ENCODE measurements around the gene GLIPR1L2.

The GLIPR1L2 gene

DNA sequence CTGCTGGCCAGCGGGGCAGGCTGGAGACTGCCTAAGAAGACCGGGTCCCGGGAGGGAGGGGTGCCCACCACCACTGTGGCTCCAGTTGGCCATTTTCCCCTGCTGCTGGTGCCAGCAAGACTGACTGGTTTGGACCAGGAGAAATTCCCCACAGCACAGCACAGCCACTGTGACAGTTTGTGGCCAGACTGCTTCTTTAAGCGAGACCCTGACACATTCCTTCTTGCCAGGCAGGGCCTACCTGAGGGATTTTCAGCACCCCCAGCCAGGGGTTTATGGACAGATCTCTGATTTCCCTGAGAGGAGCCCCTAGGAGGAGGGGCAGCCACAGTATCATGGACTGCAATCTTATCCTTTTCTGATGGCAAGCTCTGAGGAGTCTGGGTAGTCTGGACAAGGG lies 40.9 kb upstream of the GLIPR1L2 start:
- H2AFZ ChIP-seq (ENCODE audit: low read length): no peak overlapping the region
- H3K27me3 ChIP-seq (replicated peaks; ENCODE audit: insufficient read depth, low read length): no peaks in the 10 kb centered on the region
- TF ChIP-seq EZH2phosphoT487 (IDR thresholded peaks at IDR 0.05; ENCODE audit: low read length) (no peak), EZH2 (optimal IDR thresholded peaks at IDR 0.05; ENCODE audit: low read depth, low read length) (no peak)
- TF ChIP-seq, protein P1, sequence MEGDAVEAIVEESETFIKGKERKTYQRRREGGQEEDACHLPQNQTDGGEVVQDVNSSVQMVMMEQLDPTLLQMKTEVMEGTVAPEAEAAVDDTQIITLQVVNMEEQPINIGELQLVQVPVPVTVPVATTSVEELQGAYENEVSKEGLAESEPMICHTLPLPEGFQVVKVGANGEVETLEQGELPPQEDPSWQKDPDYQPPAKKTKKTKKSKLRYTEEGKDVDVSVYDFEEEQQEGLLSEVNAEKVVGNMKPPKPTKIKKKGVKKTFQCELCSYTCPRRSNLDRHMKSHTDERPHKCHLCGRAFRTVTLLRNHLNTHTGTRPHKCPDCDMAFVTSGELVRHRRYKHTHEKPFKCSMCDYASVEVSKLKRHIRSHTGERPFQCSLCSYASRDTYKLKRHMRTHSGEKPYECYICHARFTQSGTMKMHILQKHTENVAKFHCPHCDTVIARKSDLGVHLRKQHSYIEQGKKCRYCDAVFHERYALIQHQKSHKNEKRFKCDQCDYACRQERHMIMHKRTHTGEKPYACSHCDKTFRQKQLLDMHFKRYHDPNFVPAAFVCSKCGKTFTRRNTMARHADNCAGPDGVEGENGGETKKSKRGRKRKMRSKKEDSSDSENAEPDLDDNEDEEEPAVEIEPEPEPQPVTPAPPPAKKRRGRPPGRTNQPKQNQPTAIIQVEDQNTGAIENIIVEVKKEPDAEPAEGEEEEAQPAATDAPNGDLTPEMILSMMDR (IDR thresholded peaks at IDR 0.05; ENCODE audit: low read length): no peak
- H3K4me1 ChIP-seq (ENCODE audit: low read length): no peaks in the 10 kb centered on the region
- no peaks in the 10 kb centered on the region for H3K9me2 ChIP-seq (replicated peaks; ENCODE audit: insufficient read depth, low read length)
- no peak overlapping the region for H3K9ac ChIP-seq (ENCODE audit: low read length)
- no peaks in the 10 kb centered on the region for H3K9me3 ChIP-seq (replicated peaks; ENCODE audit: insufficient read depth, low read length)
- no peak overlapping the region for H3K4me2 ChIP-seq (ENCODE audit: low read depth, low read length)
- no peak overlapping the region for H3K27ac ChIP-seq (ENCODE audit: low read length)
- H3K36me3 ChIP-seq (replicated peaks; ENCODE audit: insufficient read depth, low read length): no peaks in the 10 kb centered on the region
- H3K79me2 ChIP-seq (ENCODE audit: low read length): no peaks in the 10 kb centered on the region
- no peak overlapping the region for H3K4me3 ChIP-seq (ENCODE audit: low read length)
- H4K20me1 ChIP-seq (ENCODE audit: insufficient read depth, low read length): no peaks in the 10 kb centered on the region
- H3F3A ChIP-seq (ENCODE audit: insufficient read depth, low read length): no peaks in the 10 kb centered on the region
- DNase-seq: no peak

DNA sequence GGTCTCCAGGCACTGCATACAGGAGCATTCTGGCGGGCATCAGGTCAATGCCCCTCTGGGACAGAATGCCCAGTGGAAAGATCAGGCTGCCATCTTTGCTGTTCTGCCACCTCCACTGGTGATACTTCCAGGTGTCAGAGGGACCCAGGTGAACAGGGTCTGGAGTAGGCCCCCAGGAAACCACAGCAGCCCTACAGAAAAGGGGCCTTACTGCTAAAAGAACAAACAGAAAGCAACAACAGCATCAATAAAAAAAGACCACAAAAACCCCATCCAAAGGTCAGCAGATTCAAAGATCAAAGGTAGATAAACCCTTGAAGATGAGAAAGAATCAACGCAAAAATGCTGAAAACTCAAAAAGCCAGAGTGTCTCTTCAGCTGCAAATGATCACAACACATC lies 40.5 kb upstream of the GLIPR1L2 start:
- TF ChIP-seq EZH2 (optimal IDR thresholded peaks at IDR 0.05; ENCODE audit: low read depth, low read length) (no peak), EZH2phosphoT487 (IDR thresholded peaks at IDR 0.05; ENCODE audit: low read length) (no peak)
- TF ChIP-seq, protein P1 (IDR thresholded peaks at IDR 0.05; ENCODE audit: low read length): no peak
- Histone ChIP-seq H3K27ac (ENCODE audit: low read length) (no peak overlapping the region), H3K9me2 (replicated peaks; ENCODE audit: insufficient read depth, low read length) (no peaks in the 10 kb centered on the region), H3K4me2 (ENCODE audit: low read depth, low read length) (no peak overlapping the region), H3K27me3 (replicated peaks; ENCODE audit: insufficient read depth, low read length) (no peaks in the 10 kb centered on the region), H3K9me3 (replicated peaks; ENCODE audit: insufficient read depth, low read length) (no peaks in the 10 kb centered on the region), H3K4me1 (ENCODE audit: low read length) (no peaks in the 10 kb centered on the region), H3F3A (ENCODE audit: insufficient read depth, low read length) (no peaks in the 10 kb centered on the region), H4K20me1 (ENCODE audit: insufficient read depth, low read length) (no peaks in the 10 kb centered on the region), H3K79me2 (ENCODE audit: low read length) (no peaks in the 10 kb centered on the region), H3K9ac (ENCODE audit: low read length) (no peak overlapping the region), H3K36me3 (replicated peaks; ENCODE audit: insufficient read depth, low read length) (no peaks in the 10 kb centered on the region), H2AFZ (ENCODE audit: low read length) (no peak overlapping the region), H3K4me3 (ENCODE audit: low read length) (no peak overlapping the region)
- peak; percentile 42 for DNase-seq

DNA sequence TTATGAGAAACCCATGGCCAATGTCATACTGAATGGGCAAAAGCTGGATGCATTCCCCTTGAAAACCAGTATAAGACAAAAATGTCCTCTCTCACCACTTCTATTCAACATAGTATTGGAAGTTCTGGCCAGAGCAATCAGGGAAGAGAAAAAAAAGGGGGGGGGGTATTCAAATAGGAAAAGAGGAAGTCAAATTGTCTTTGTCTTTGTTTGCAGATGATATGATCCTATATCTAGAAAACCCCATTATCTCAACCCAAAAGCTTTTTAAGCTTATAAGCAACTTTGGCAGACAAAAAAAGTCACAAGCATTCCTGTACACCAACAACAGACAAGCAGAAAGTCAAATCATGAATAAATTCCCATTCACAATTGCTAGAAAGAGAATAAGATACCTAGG lies 36.9 kb upstream of the GLIPR1L2 start:
- Histone ChIP-seq H3F3A (ENCODE audit: insufficient read depth, low read length) (no peaks in the 10 kb centered on the region), H3K9me2 (replicated peaks; ENCODE audit: insufficient read depth, low read length) (no peaks in the 10 kb centered on the region), H3K4me3 (ENCODE audit: low read length) (no peak overlapping the region), H2AFZ (ENCODE audit: low read length) (no peak overlapping the region), H3K9me3 (replicated peaks; ENCODE audit: insufficient read depth, low read length) (no peaks in the 10 kb centered on the region), H3K27me3 (replicated peaks; ENCODE audit: insufficient read depth, low read length) (no peaks in the 10 kb centered on the region), H3K4me2 (ENCODE audit: low read depth, low read length) (no peak overlapping the region), H4K20me1 (ENCODE audit: insufficient read depth, low read length) (no peaks in the 10 kb centered on the region), H3K79me2 (ENCODE audit: low read length) (no peaks in the 10 kb centered on the region), H3K4me1 (ENCODE audit: low read length) (no peaks in the 10 kb centered on the region), H3K36me3 (replicated peaks; ENCODE audit: insufficient read depth, low read length) (no peaks in the 10 kb centered on the region), H3K9ac (ENCODE audit: low read length) (no peak overlapping the region), H3K27ac (ENCODE audit: low read length) (no peak overlapping the region)
- TF ChIP-seq EZH2phosphoT487 (IDR thresholded peaks at IDR 0.05; ENCODE audit: low read length): no peak
- no peak for TF ChIP-seq EZH2 (optimal IDR thresholded peaks at IDR 0.05; ENCODE audit: low read depth, low read length)
- TF ChIP-seq, protein P1 (IDR thresholded peaks at IDR 0.05; ENCODE audit: low read length): no peak
- DNase-seq: no peak

Measured in MM.1S (cell line).